IMR-90 (cell line): Measurements from ENCODE around the gene NCF2. TPM values are rescaled to one million over a fixed set of nuclear protein-coding genes. Genes with fewer than 3 reads are reported as not detected.

ENCODE experiments used
- ATAC-seq: fragments of 200-7000 bp; cut with Tn5 transposase; 2 replicates; pipeline ENCODE4 v1.9.1; 2020; ENCODE audit warnings: low read depth, mild to moderate bottlenecking, moderate library complexity
- BruUV-seq: library from RNA; stranded (reverse); fragments of 400-500 nt; replicated peaks from 2 replicates; lab custom pipeline; 2021; lab: Mats Ljungman, UMichigan
- CTCF ChIA-PET: fragments of 300-600 bp; formaldehyde crosslinking; extraction: SDS; loops from one replicate; lab custom pipeline; 2021; ENCODE audit warnings: antibody characterized with exemption; lab: Yijun Ruan, JAX
- POLR2A ChIA-PET: fragments of 300-600 bp; sonication (Branson Sonifier 250); formaldehyde crosslinking; loops from one replicate; lab custom pipeline; 2022; ENCODE audit warnings: antibody characterized with exemption; ENCODE audit not compliant: unreplicated experiment; lab: Charles Lee
- DNase-seq: peaks from one replicate; pipeline ENCODE4 v3.0.0; 2013
- H2AFZ ChIP-seq: replicated peaks from 2 replicates; pipeline ENCODE3; 2013; ENCODE audit warnings: low read length, mild to moderate bottlenecking; ENCODE audit not compliant: poor library complexity
- H2AK5ac ChIP-seq: 2 replicates; pipeline ENCODE4 v1.6.1; 2013; ENCODE audit warnings: low read depth, low read length, inconsistent platforms
- H2AK9ac ChIP-seq: replicated peaks from 2 replicates; pipeline ENCODE3; 2013; ENCODE audit warnings: mild to moderate bottlenecking, low read depth, low read length, moderate library complexity; ENCODE audit not compliant: poor library complexity
- H2BK120ac ChIP-seq: 2 replicates; pipeline ENCODE4 v1.6.1; 2013; ENCODE audit warnings: low read depth, low read length, inconsistent platforms
- H2BK15ac ChIP-seq: 3 replicates; pipeline ENCODE4 v1.6.1; 2013; ENCODE audit warnings: low read depth, low read length, inconsistent platforms
- H2BK20ac ChIP-seq: 2 replicates; pipeline ENCODE4 v1.6.1; 2013; ENCODE audit warnings: low read depth, mild to moderate bottlenecking, inconsistent platforms, low read length, moderate library complexity
- H2BK5ac ChIP-seq: 2 replicates; pipeline ENCODE4 v1.6.1; 2013; ENCODE audit warnings: mild to moderate bottlenecking, low read depth, low read length, inconsistent platforms; ENCODE audit not compliant: poor library complexity, severe bottlenecking
- H3K14ac ChIP-seq: replicated peaks from 2 replicates; pipeline ENCODE4 v1.6.1; 2013; ENCODE audit warnings: low read depth, low read length, inconsistent platforms
- H3K18ac ChIP-seq: 2 replicates; pipeline ENCODE4 v1.6.1; 2013; ENCODE audit warnings: low read depth, low read length, control low read depth
- H3K23ac ChIP-seq: 2 replicates; pipeline ENCODE4 v1.6.1; 2013; ENCODE audit warnings: low read depth, low read length, inconsistent platforms
- H3K27ac ChIP-seq: 2 replicates; pipeline ENCODE4 v1.5.1; 2013; ENCODE audit warnings: mild to moderate bottlenecking, control low read depth, low read length; ENCODE audit not compliant: insufficient read depth
- H3K27me3 ChIP-seq: 2 replicates; pipeline ENCODE4 v1.6.1; 2013; ENCODE audit warnings: low read length; ENCODE audit not compliant: control insufficient read depth, insufficient read depth
- H3K36me3 ChIP-seq: 2 replicates; pipeline ENCODE4 v1.6.1; 2013; ENCODE audit warnings: low read length, mixed read lengths; ENCODE audit not compliant: control insufficient read depth, insufficient read depth
- H3K4ac ChIP-seq: 2 replicates; pipeline ENCODE4 v1.6.1; 2013; ENCODE audit warnings: low read depth, low read length, inconsistent platforms
- H3K4me1 ChIP-seq: 2 replicates; pipeline ENCODE4 v1.6.1; 2013; ENCODE audit warnings: low read length, mixed read lengths; ENCODE audit not compliant: control insufficient read depth, insufficient read depth
- H3K4me2 ChIP-seq: 2 replicates; pipeline ENCODE4 v1.6.1; 2013; ENCODE audit warnings: low read depth, mild to moderate bottlenecking, control low read depth, low read length, moderate library complexity
- H3K4me3 ChIP-seq: 2 replicates; pipeline ENCODE4 v1.5.1; 2013; ENCODE audit warnings: low read depth, mild to moderate bottlenecking, control low read depth, low read length, moderate library complexity; ENCODE audit not compliant: insufficient read depth
- H3K56ac ChIP-seq: 2 replicates; pipeline ENCODE4 v1.6.1; 2013; ENCODE audit warnings: low read length, inconsistent platforms; ENCODE audit not compliant: insufficient read depth; ENCODE audit errors: extremely low read depth
- H3K79me1 ChIP-seq, 2 experiments: 2 replicates each; pipeline ENCODE4 v1.6.1; 2013; ENCODE audit warnings: low read length in 2 of 2, inconsistent platforms in 1 of 2, low read depth in 1 of 2
- H3K9ac ChIP-seq: 2 replicates; pipeline ENCODE4 v1.6.1; 2013; ENCODE audit warnings: low read depth, low read length, control low read depth
- H3K9me1 ChIP-seq: 2 replicates; pipeline ENCODE4 v1.6.1; 2013; ENCODE audit warnings: low read length, inconsistent platforms; ENCODE audit not compliant: insufficient read depth
- H3K9me3 ChIP-seq: 2 replicates; pipeline ENCODE4 v1.6.1; 2013; ENCODE audit warnings: low read length; ENCODE audit not compliant: control insufficient read depth, insufficient read depth
- H4K20me1 ChIP-seq: 2 replicates; pipeline ENCODE4 v1.6.1; 2013; ENCODE audit warnings: low read length, inconsistent platforms; ENCODE audit not compliant: insufficient read depth
- H4K5ac ChIP-seq: 2 replicates; pipeline ENCODE4 v1.6.1; 2013; ENCODE audit warnings: mild to moderate bottlenecking, low read depth, low read length, control low read depth
- H4K8ac ChIP-seq, 2 experiments: 2 replicates each; pipeline ENCODE4 v1.6.1; 2013; ENCODE audit warnings: low read depth in 2 of 2, low read length in 2 of 2, control low read depth in 1 of 2, inconsistent platforms in 1 of 2
- H4K91ac ChIP-seq: 2 replicates; pipeline ENCODE4 v1.6.1; 2013; ENCODE audit warnings: low read depth, low read length, inconsistent platforms; ENCODE audit not compliant: insufficient read depth
- CHD1 ChIP-seq: IDR thresholded peaks from 2 replicates; pipeline ENCODE4 v1.6.1; 2012; ENCODE audit warnings: low read depth, low read length, improper control_type of control experiment
- FOS ChIP-seq: fragments of 150-350 bp; IDR thresholded peaks from 2 replicates; pipeline ENCODE4 v1.6.1; 2016; ENCODE audit warnings: low read depth, low read length
- MAFK ChIP-seq: IDR thresholded peaks from 2 replicates; pipeline ENCODE4 v1.6.1; 2012; ENCODE audit warnings: low read depth, low read length, improper control_type of control experiment
- WGBS, 2 experiments: methylation state at CpG; one replicate each; pipeline versions ENCODE4 v1.1.5 to v1.1.7; 2013; ENCODE audit warnings: missing lambda C conversion rate in 2 of 2; ENCODE audit not compliant: insufficient read length in 1 of 2; ENCODE audit errors: extremely low coverage in 2 of 2; 5-methylcytosine and 5-hydroxymethylcytosine counted together
- dilution Hi-C: fragments of 300-500 bp; cut with HindIII; formaldehyde crosslinking; loops from one replicate; pipeline ENCODE4 v1.14.3; 2018; ENCODE audit warnings: low sequenced_read_pairs; ENCODE audit not compliant: unreplicated experiment
- in situ Hi-C: fragments of 300-500 bp; cut with MboI; formaldehyde crosslinking; loops from 3 replicates; pipeline ENCODE4 v1.14.3; 2019; ENCODE audit warnings: low sequenced_read_pairs, inconsistent platforms, mixed read lengths
- intact Hi-C: fragments of 100-400 bp; cut with micrococcal nuclease; formaldehyde crosslinking; loops from 2 replicates; pipeline ENCODE4 v1.10.0; 2022
- polyA plus RNA-seq, 3 experiments: library from polyadenylated mRNA; depleted of rRNA; stranded (reverse); fragments of >200 nt; gene quantifications; 2 replicates each; pipeline ENCODE4 v1.2.3, GENCODE V29; 2012; ENCODE audit warnings: low replicate concordance in 1 of 3
- total RNA-seq: library from RNA; depleted of rRNA; stranded (reverse); fragments of >200 nt; gene quantifications from 2 replicates; pipeline ENCODE4 v1.2.3, GENCODE V29; 2012
- TF ChIP-seq, protein P1 (sequence below): fragments of 150-350 bp; IDR thresholded peaks from 2 replicates; pipeline ENCODE4 v1.6.1; 2017; ENCODE audit warnings: mild to moderate bottlenecking, antibody characterized with exemption, low read length, low read depth

The NCF2 gene
- total and polyA plus RNA-seq, 2 of the 4 experiments (the other 2 are of a cell fraction): 3.2 to 4.2 TPM

DNA sequence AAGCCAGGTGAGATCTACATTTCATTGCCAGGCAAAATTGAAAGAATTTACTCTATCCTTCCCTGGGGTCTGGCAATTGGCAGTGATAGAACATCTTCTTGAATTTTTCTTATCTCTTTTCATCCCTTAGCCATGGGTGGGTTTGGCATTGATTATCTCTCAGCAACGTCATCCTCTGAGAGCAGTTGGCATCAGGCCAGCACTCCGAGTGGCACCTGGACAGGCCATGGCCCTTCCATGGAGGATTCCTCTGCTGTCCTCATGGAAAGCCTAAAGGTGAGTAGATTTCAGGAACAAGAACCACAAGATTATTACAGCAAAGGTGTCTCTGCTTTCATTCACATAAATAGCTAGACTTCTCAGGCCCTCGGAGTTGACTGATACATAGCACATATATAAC, 39.3 kb downstream of the NCF2 start:
- H3K36me3 ChIP-seq: peaks cover 32% of the 10 kb centered on the region
- no peak for DNase-seq
- TF ChIP-seq, protein P1, sequence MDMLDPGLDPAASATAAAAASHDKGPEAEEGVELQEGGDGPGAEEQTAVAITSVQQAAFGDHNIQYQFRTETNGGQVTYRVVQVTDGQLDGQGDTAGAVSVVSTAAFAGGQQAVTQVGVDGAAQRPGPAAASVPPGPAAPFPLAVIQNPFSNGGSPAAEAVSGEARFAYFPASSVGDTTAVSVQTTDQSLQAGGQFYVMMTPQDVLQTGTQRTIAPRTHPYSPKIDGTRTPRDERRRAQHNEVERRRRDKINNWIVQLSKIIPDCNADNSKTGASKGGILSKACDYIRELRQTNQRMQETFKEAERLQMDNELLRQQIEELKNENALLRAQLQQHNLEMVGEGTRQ: no peak
- TF ChIP-seq FOS: no peak
- no peak for TF ChIP-seq MAFK
- no peak for TF ChIP-seq CHD1
- H2AFZ ChIP-seq: no peak overlapping the region
- ChIA-PET CTCF (no interaction called here), POLR2A (no interaction called here)
- H3K4ac ChIP-seq: no peak overlapping the region
- H3K4me1 ChIP-seq: peaks cover 3% of the 10 kb centered on the region
- no peak overlapping the region for H3K56ac ChIP-seq
- no peak overlapping the region for H2BK15ac ChIP-seq
- no peak overlapping the region for H4K5ac ChIP-seq
- no peak overlapping the region for H4K8ac ChIP-seq
- no peak overlapping the region for H3K14ac ChIP-seq
- dilution Hi-C loops: no loop called here
- H2BK120ac ChIP-seq: no peak overlapping the region
- WGBS, 2 experiments: no CpG with 5 or more reads among the region's 3 CpGs
- H2AK5ac ChIP-seq: no peak overlapping the region
- no TSS peak for BruUV-seq
- H3K18ac ChIP-seq: no peak overlapping the region
- H3K9me1 ChIP-seq: no peaks in the 10 kb centered on the region; the same call in 1 of the 2 replicates
- no peak overlapping the region for H3K4me3 ChIP-seq
- no peak overlapping the region for H3K23ac ChIP-seq
- H3K27ac ChIP-seq: no peak overlapping the region
- H3K9me3 ChIP-seq: no peaks in the 10 kb centered on the region
- no peaks in the 10 kb centered on the region; a peak in 1 of 4 replicates for H3K79me1 ChIP-seq
- H3K9ac ChIP-seq: no peak overlapping the region
- no peak for ATAC-seq
- no peaks in the 10 kb centered on the region for H4K20me1 ChIP-seq
- no peak overlapping the region for H2AK9ac ChIP-seq
- no peak overlapping the region for H2BK5ac ChIP-seq
- H3K27me3 ChIP-seq: no peaks in the 10 kb centered on the region
- H2BK20ac ChIP-seq: no peak overlapping the region
- in situ Hi-C loops: no loop called here
- no peak overlapping the region for H4K91ac ChIP-seq
- H3K4me2 ChIP-seq: no peak overlapping the region
- intact Hi-C loops: loop anchor here (2.0 to 5.0 kb wide), 2 partner anchors 34 to 72 kb away; no protein-coding TSS in a partner anchor
